Esophagus muscularis mucosa (tissue), 4 donors: ENCODE data around the gene BMPR1B.

Experiments
- CTCF ChIP-seq, 3 experiments: fragments of 200-600 bp in 2 of 3; fragments of 450-650 bp in 1 of 3; sonication (generic) in 2 of 3; IDR thresholded peaks; one replicate each; pipeline ENCODE4 v1.5.1; 2017 to 2019; ENCODE audit warnings: antibody characterized with exemption in 3 of 3, mild to moderate bottlenecking in 2 of 3, moderate library complexity in 1 of 3
- EP300 ChIP-seq: sonication (generic); formaldehyde crosslinking; IDR thresholded peaks from one replicate; pipeline ENCODE4 v1.6.1; 2017; ENCODE audit warnings: antibody characterized with exemption
- POLR2AphosphoS5 ChIP-seq, 2 donors: sonication (generic); formaldehyde crosslinking; IDR thresholded peaks; one replicate each; pipeline ENCODE4 v1.6.1; 2017; ENCODE audit warnings: antibody characterized with exemption in 2 of 2

DNA sequence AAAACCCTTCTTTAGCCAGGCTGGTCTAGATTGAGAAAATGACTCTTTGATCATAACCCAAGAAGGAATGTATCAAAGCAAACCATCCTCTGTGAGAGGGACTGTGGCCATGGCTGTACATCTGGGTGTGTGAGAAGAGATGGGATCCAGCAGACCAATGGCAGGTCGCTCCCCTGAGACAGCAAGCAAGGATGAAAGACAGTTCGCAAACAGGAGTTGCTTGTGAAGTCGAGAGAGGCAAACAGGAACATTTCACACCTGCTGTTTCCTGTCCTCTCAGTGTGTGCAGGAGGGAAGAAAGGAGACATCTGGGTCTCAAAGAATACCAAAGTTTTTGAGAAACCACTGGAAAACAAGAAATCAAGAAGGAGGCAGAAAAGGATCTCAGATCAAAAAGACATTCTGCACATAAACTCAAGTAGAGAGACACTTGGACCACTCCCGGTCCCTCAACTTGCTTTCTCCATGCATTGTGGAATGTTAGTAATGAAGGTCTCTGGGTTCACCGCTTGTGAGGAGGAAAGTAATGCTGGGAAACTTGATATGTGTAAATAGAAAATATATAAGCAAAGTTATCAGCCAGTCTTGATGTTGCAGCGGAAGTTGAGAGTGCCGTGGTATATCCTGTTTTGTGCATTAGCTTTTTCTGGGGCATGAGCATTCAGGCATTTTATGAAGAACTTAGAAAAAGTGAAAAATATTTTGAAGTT lies 327.5 kb downstream of the BMPR1B start:
- TF ChIP-seq POLR2AphosphoS5 (IDR thresholded peaks at IDR 0.05), result no peak
- TF ChIP-seq CTCF (IDR thresholded peaks at IDR 0.05), result no peak
- TF ChIP-seq EP300, result no peak
